Uterus (tissue), 4 donors: ENCODE results near the gene ADRA2C. TPM values are rescaled to one million over a fixed set of nuclear protein-coding genes. Genes with fewer than 3 reads are reported as not detected.

Experiments used
- total RNA-seq, 4 donors: library from RNA; depleted of rRNA in 3 of 4; stranded (reverse); fragments of >200 nt in 3 of 4; gene quantifications; one replicate each; pipeline versions ENCODE4 v1.1.0 to v1.2.4, GENCODE V29; 2014 to 2023
- donor health status: DM: yes; HTN: yes; CAD: no.

Gene ADRA2C
- total RNA-seq, 4 donors from 2014 or later: 4.1 to 75.0 (median 24.7) TPM

Other genes starting within 250 kb of the ADRA2C start
- gene LRPAP1, start 234.0 kb upstream of the ADRA2C start, total RNA-seq: 100 to 1,000 TPM in 3 of 4 donors, 1 to 10 TPM in 1; 8.8 to 260 (median 164) TPM